C4-2B (cell line): ENCODE results near the gene CABLES1.

Experiments
- ZFX ChIP-seq: fragments of 450-650 bp; IDR thresholded peaks from 2 replicates; pipeline ENCODE4 v1.6.1; 2017
- TF ChIP-seq, protein P1 (sequence below): fragments of 450-650 bp; conservative IDR thresholded peaks from 2 replicates; pipeline ENCODE4 v1.5.1; 2017; ENCODE audit warnings: mild to moderate bottlenecking

GRCh38 chr18:23137788-23138216, 2.5 kb downstream of the CABLES1 start:
- TF ChIP-seq, protein P1, sequence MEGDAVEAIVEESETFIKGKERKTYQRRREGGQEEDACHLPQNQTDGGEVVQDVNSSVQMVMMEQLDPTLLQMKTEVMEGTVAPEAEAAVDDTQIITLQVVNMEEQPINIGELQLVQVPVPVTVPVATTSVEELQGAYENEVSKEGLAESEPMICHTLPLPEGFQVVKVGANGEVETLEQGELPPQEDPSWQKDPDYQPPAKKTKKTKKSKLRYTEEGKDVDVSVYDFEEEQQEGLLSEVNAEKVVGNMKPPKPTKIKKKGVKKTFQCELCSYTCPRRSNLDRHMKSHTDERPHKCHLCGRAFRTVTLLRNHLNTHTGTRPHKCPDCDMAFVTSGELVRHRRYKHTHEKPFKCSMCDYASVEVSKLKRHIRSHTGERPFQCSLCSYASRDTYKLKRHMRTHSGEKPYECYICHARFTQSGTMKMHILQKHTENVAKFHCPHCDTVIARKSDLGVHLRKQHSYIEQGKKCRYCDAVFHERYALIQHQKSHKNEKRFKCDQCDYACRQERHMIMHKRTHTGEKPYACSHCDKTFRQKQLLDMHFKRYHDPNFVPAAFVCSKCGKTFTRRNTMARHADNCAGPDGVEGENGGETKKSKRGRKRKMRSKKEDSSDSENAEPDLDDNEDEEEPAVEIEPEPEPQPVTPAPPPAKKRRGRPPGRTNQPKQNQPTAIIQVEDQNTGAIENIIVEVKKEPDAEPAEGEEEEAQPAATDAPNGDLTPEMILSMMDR = no peak
- TF ChIP-seq ZFX = no peak
